ENCODE measurements around the gene ZSWIM9. TPM values are rescaled to one million over a fixed set of nuclear protein-coding genes. Genes with fewer than 3 reads are reported as not detected.

The ZSWIM9 gene
- total RNA-seq, 1 donor from 2014 or later, result 8.8 TPM

DNA sequence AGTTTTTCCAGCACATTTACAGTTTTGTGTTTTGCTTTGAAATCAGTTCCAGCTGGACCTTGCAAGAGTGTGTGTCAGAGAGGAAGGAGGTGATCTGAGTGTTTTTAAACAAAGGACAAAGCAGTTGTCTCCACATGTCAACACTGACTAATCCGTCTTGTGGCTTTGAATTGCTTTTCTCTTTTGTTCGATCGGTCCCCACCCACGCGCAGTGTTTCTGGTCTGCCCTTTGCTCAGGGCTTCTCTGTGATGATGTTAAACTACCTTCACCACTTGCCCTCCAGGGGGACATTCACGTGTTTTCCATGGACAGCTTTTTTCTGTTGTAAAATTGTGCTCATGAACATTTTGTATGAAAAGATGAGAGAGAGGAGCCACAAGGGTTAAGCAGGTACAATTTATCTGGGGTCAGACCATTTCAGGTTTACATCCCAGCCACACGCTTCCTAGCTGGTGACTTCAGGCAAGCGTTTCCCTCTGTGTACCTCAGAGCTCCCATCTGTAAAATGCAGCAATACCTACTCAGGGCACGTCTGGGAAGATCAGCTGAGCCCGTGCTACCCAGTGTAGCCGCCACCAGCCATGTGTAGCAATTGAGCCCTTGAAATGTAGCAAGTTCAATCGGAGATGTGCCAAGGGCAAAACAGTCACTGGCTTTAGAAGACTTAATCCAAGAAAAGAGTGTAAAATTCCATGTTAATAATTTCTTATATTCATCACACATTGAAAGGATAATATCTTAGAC is 46.4 kb upstream of the ZSWIM9 start:
- no peak for DNase-seq (ENCODE audit: low spot score)
- Mint-ChIP-seq H3K27me3 (ENCODE audit: unreplicated experiment) (peaks cover 11% of the 10 kb centered on the region), H3K4me1 (ENCODE audit: unreplicated experiment) (peaks cover 23% of the 10 kb centered on the region), H3K9me3 (ENCODE audit: unreplicated experiment) (no peaks in the 10 kb centered on the region), H3K27ac (ENCODE audit: unreplicated experiment) (peak overlapping the region; percentile 91), H3K4me3 (ENCODE audit: unreplicated experiment) (peak overlapping the region; percentile 28), H3K36me3 (ENCODE audit: low read depth, unreplicated experiment) (peaks cover 31% of the 10 kb centered on the region)
- TF ChIP-seq, protein P1, sequence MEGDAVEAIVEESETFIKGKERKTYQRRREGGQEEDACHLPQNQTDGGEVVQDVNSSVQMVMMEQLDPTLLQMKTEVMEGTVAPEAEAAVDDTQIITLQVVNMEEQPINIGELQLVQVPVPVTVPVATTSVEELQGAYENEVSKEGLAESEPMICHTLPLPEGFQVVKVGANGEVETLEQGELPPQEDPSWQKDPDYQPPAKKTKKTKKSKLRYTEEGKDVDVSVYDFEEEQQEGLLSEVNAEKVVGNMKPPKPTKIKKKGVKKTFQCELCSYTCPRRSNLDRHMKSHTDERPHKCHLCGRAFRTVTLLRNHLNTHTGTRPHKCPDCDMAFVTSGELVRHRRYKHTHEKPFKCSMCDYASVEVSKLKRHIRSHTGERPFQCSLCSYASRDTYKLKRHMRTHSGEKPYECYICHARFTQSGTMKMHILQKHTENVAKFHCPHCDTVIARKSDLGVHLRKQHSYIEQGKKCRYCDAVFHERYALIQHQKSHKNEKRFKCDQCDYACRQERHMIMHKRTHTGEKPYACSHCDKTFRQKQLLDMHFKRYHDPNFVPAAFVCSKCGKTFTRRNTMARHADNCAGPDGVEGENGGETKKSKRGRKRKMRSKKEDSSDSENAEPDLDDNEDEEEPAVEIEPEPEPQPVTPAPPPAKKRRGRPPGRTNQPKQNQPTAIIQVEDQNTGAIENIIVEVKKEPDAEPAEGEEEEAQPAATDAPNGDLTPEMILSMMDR (IDR thresholded peaks at IDR 0.05; ENCODE audit: unreplicated experiment), result no peak

DNA sequence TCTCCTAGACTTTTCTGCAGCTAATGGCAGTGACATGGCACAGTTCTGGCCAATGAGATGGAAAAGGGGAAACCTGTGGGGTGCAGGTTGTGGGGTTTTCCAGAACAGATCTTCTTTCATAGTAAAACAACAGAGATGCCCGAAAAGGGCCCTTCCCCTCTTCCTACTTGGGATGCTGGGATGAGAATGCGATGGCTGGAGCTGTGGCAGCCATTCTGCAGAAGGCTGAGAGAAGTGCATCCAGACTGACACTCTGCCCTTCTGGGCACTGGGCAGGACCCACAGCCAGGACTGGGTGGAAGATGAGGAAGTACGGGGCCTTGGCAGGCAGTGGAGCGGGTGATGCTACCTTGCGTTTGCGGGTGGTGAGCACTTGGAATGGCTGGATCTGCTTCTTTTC is 42.9 kb upstream of the ZSWIM9 start:
- Mint-ChIP-seq H3K4me3 (ENCODE audit: unreplicated experiment) (no peak overlapping the region), H3K4me1 (ENCODE audit: unreplicated experiment) (peaks cover 14% of the 10 kb centered on the region), H3K36me3 (ENCODE audit: low read depth, unreplicated experiment) (peaks cover 26% of the 10 kb centered on the region), H3K9me3 (ENCODE audit: unreplicated experiment) (no peaks in the 10 kb centered on the region), H3K27ac (ENCODE audit: unreplicated experiment) (no peak overlapping the region), H3K27me3 (ENCODE audit: unreplicated experiment) (peaks cover 8% of the 10 kb centered on the region)
- TF ChIP-seq, protein P1 (IDR thresholded peaks at IDR 0.05; ENCODE audit: unreplicated experiment), result no peak
- no peak for DNase-seq (ENCODE audit: low spot score)

DNA sequence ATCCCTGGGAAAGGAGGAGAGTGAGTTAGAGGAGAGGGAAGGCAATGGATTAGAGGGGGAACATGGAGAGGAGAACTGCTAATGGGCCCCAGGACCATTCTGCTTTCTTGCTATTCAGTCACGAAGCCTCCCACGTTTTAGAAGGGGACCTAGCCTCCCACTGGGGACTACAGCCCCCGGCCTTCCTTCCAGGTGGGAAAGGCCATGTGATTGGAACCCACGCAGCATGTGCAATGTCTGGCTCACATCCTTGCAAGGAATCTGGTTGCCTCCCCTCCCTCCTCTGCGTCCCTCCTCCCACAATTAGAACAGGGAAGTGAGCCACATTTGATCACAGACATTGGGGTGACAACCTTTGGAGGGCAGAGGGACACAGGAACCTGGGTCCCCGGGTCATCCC is 37.4 kb upstream of the ZSWIM9 start:
- no peak overlapping the region for H3K27ac Mint-ChIP-seq (ENCODE audit: unreplicated experiment)
- TF ChIP-seq, protein P1 (IDR thresholded peaks at IDR 0.05; ENCODE audit: unreplicated experiment), result no peak
- H3K4me1 Mint-ChIP-seq (ENCODE audit: unreplicated experiment), result no peaks in the 10 kb centered on the region
- H3K27me3 Mint-ChIP-seq (ENCODE audit: unreplicated experiment), result peaks cover 5% of the 10 kb centered on the region
- no peaks in the 10 kb centered on the region for H3K9me3 Mint-ChIP-seq (ENCODE audit: unreplicated experiment)
- no peak for DNase-seq (ENCODE audit: low spot score)
- peaks cover 19% of the 10 kb centered on the region for H3K36me3 Mint-ChIP-seq (ENCODE audit: low read depth, unreplicated experiment)
- no peak overlapping the region for H3K4me3 Mint-ChIP-seq (ENCODE audit: unreplicated experiment)

DNA sequence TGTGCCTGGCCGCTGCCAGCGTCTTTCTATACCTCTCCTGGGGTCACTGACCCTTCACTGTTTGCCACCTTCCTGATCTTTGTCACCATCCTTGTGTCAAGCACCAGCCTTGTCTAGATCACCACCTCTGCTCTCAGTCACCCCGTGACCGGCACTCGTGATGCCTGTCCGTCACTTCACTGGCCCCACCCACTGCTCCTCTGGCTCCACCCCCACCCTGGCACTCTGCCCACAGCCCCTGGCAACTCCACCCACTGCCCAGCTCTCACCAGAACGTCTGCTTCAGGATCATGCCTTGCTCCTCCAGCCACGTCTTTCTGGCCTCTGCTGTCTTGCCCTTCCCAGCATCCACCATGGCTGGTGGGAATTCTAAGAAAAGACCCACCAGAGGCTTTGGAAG is 35.1 kb upstream of the ZSWIM9 start:
- H3K36me3 Mint-ChIP-seq (ENCODE audit: low read depth, unreplicated experiment), result peaks cover 23% of the 10 kb centered on the region
- peak overlapping the region; percentile 48 for H3K27ac Mint-ChIP-seq (ENCODE audit: unreplicated experiment)
- no peaks in the 10 kb centered on the region for H3K9me3 Mint-ChIP-seq (ENCODE audit: unreplicated experiment)
- H3K27me3 Mint-ChIP-seq (ENCODE audit: unreplicated experiment), result peaks cover 5% of the 10 kb centered on the region
- no peaks in the 10 kb centered on the region for H3K4me1 Mint-ChIP-seq (ENCODE audit: unreplicated experiment)
- DNase-seq (ENCODE audit: low spot score), result no peak
- TF ChIP-seq, protein P1 (IDR thresholded peaks at IDR 0.05; ENCODE audit: unreplicated experiment), result no peak
- H3K4me3 Mint-ChIP-seq (ENCODE audit: unreplicated experiment), result no peak overlapping the region

DNA sequence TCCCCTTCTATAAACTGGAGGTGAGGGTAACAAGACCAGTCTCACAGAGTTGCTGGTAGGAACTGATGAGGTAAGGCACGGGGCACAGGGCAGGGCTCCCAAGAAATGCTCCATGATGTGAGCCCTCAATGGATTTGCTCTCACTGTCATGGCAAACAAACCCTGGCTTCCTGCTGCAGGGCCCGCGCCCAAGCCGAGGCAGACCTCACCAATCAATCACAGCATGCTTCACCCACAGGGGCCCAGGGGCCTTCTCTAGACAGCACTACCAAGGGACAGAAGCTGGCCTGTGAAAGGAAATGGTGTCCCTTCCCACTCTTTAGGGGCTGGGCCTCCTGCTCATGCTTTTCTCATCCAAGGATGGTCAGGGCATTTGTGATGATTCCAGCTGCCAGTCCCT is 33.9 kb upstream of the ZSWIM9 start:
- Mint-ChIP-seq H3K9me3 (ENCODE audit: unreplicated experiment) (no peaks in the 10 kb centered on the region), H3K4me1 (ENCODE audit: unreplicated experiment) (no peaks in the 10 kb centered on the region), H3K4me3 (ENCODE audit: unreplicated experiment) (no peak overlapping the region), H3K27ac (ENCODE audit: unreplicated experiment) (no peak overlapping the region), H3K27me3 (ENCODE audit: unreplicated experiment) (peaks cover 7% of the 10 kb centered on the region), H3K36me3 (ENCODE audit: low read depth, unreplicated experiment) (peaks cover 20% of the 10 kb centered on the region)
- TF ChIP-seq, protein P1 (IDR thresholded peaks at IDR 0.05; ENCODE audit: unreplicated experiment), result no peak
- DNase-seq (ENCODE audit: low spot score), result no peak

Data from endothelial cell (in vitro differentiated cells).